Measurements from ENCODE around the gene MPP4.

Gene MPP4

DNA sequence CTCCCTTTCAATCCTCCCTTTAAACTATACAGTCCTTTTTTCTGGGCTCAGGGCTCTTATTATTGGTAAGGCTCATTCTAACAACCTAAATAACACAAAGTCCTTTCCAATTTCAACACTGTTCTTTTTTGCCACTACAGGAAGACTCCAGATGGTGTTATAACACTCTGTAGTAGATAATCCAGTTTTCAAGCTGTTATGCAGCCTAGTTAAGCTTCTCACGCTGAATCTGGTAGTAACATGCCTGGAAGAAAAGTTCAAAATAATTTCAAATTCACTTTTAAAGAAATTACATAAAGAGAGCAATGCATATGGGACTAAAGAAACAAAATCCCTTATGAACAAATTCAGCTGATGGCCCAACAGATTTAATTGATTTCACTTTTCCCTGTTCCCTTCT lies 3.2 kb upstream of the MPP4 start:
- DNase-seq (ENCODE audit: extremely low read depth, low read depth): no peak
- TF ChIP-seq CTCF (IDR thresholded peaks at IDR 0.05; ENCODE audit: low read depth, low read length, missing control alignments): no peak
- H3K4me3 ChIP-seq (replicated peaks; ENCODE audit: low read depth, low read length): no peak overlapping the region

GRCh38 chr2:201699416-201699815 lies 972 bp upstream of the MPP4 start:
- TF ChIP-seq CTCF (IDR thresholded peaks at IDR 0.05; ENCODE audit: low read depth, low read length, missing control alignments): no peak
- H3K4me3 ChIP-seq (replicated peaks; ENCODE audit: low read depth, low read length): no peak overlapping the region
- no peak for DNase-seq (ENCODE audit: extremely low read depth, low read depth)

- peak; percentile 75 for DNase-seq (ENCODE audit: extremely low read depth, low read depth)
- no peak for TF ChIP-seq CTCF (IDR thresholded peaks at IDR 0.05; ENCODE audit: low read depth, low read length, missing control alignments)
- H3K4me3 ChIP-seq (replicated peaks; ENCODE audit: low read depth, low read length): no peak overlapping the region; the same call in 1 of the 2 replicates
Measured at GRCh38 chr2:201697899-201698298, 545 bp downstream of the MPP4 start.

GRCh38 chr2:201696151-201696659 lies 2.2 kb downstream of the MPP4 start:
- peak; percentile 91 for DNase-seq (ENCODE audit: extremely low read depth, low read depth)
- TF ChIP-seq CTCF (IDR thresholded peaks at IDR 0.05; ENCODE audit: low read depth, low read length, missing control alignments): no peak
- no peak overlapping the region for H3K4me3 ChIP-seq (replicated peaks; ENCODE audit: low read depth, low read length)

DNA sequence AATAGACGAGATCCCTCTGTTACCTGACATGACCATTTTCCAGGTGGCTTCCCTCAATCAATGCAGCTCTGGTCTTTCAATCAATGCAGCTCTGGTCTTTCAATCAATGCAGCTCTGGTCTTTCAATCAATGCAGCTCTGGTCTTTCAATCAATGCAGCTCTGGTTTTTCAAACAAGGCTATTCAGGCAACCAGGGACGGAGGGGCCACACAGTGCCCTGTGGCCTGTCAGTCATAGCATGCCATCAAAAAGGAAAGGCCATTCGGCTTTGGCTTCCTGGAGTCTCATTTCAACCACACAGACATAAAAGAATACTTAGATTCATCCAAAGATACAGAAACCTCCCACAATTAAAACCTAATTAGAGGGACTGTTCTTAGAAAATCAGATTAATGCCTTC lies 13.3 kb downstream of the MPP4 start:
- no peak for DNase-seq (ENCODE audit: extremely low read depth, low read depth)
- no peak overlapping the region for H3K4me3 ChIP-seq (replicated peaks; ENCODE audit: low read depth, low read length)
- no peak for TF ChIP-seq CTCF (IDR thresholded peaks at IDR 0.05; ENCODE audit: low read depth, low read length, missing control alignments)

DNA sequence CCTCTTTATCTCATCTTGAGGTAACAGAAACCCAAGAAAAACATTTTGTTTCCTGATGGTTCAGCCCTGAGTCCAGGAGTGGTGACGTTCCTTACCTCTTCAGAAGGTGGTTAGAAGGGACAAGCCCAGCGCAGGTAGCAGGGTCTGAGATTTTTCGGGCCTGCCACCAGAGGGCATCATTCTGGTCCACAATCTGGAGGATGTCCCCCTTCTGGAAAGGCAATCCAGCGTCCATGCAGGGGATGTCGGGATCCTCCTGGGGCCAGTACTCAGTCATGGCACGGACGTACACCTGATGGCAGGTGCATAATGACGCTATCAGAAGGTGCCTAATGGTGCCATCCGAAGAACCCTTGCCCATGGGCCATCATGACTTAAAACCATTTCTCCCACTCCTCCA lies 17.7 kb downstream of the MPP4 start:
- no peak overlapping the region for H3K4me3 ChIP-seq (replicated peaks; ENCODE audit: low read depth, low read length)
- no peak for DNase-seq (ENCODE audit: extremely low read depth, low read depth)
- peak; percentile 60 for TF ChIP-seq CTCF (IDR thresholded peaks at IDR 0.05; ENCODE audit: low read depth, low read length, missing control alignments)

GRCh38 chr2:201678401-201678800 lies 20.0 kb downstream of the MPP4 start:
- no peak overlapping the region for H3K4me3 ChIP-seq (replicated peaks; ENCODE audit: low read depth, low read length)
- no peak for TF ChIP-seq CTCF (IDR thresholded peaks at IDR 0.05; ENCODE audit: low read depth, low read length, missing control alignments)
- no peak for DNase-seq (ENCODE audit: extremely low read depth, low read depth)

All from HFF-Myc (cell line).